COLO829 (cell line): ENCODE data around the gene FOXF1.

ENCODE experiments used
- DNase-seq: peaks from one replicate; pipeline ENCODE4 v3.0.0; 2012; ENCODE audit warnings: low spot score

The FOXF1 gene

DNA sequence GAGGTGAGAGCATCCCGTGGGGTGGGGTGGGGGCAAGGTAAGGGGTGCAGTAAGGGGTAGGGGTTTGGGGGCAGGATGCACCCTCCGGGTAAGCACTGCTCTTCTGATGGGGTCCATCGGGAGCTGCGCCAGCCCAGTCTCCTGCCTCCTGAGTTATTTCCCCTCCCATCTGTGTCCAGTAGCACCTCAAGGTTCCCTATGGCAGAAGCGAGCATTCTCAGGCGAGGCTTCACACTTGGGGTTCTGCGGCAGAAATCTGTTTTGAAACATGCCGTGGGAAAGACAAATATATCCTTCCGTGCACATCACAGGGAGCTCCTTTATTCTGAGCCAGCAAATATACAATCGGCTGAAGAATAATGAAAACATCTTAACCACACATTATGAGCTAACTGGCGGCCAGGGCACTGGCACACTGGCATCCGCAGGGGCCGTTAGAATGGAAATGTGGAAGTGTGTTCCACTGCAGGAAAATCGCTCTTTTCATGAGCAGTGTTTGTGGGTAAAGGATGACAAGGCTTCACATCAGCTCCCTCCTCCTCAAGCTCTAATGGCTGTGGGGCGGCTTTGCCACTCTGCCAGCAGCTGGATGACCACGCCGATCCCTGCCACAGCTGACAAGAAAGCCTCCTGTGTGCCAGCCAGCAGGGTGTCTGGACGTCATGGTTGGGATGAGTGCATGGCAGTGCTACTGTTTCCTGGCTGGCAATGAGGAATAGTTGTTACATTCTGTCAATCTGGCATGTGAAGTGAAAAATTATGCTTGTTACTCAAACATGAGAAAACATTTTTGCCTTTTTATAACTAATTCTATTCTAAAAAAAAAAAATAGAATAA, 24.7 kb downstream of the FOXF1 start:
- no peak for DNase-seq

DNA sequence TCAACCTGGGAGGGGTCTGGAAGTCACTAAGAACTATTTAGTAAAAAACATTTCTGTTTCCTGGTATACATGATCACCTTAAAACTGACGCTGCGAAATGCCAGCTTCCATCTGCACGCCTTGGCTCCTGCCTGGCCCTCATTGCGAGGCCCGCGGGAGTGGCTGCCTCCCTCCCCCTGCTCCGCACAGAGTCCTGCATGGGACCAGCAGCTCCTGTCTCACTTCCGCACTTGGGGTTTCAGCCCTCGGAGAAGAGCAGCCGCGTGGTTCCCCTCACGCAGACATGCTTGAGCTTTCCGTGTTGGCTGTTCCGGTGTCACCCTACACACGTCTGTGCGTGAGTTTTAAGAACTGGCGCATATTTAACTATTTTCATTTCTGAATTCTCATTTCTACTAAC, 26.3 kb downstream of the FOXF1 start:
- DNase-seq, result no peak

DNA sequence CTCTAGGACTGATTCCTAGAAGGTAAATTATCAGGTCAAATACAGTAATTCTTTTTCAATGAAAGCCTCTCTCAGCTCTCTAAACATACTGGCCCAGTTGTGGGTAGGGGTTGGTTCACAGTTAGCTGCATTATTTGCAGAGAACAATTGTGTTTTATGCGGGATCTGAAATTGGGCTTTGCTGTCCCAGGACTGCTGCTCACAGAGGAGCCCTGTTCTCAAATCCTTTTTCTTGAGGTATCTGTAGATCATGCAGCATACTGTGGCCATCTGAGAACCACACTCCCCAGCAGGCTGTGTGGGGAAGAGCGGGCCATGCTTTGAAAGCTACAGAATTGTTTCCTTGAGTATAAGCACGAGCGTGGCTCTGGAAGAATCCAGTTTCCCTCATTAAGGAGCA, 27.2 kb downstream of the FOXF1 start:
- no peak for DNase-seq

DNA sequence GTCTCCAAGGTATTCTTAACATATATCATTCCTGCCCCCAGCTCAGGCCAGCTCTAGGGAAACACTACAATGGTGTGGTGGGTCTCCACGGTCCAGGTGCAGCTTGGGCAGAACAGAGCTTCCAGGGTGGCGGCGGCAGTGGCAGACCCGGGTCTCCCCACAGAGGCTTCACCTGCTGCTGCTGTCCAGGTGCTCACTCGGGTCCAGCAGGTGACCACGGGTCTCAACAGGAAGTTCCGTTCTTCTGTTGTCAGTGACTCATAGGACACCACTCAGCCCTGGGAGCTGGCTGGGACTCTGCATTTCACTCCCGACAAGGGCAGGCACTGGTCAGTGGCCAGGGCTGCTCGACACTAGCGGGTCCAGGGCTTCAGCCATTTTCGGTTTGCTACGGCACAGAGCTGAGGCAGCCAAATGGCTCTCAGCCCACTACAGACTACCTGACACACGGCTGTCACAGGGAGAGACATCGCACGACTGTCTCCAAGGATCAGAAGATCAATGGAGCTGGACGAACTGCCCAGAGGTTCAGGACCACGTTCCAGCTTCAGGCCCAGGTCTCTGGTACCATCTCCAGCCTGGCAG, 28.0 kb downstream of the FOXF1 start:
- DNase-seq, result no peak

DNA sequence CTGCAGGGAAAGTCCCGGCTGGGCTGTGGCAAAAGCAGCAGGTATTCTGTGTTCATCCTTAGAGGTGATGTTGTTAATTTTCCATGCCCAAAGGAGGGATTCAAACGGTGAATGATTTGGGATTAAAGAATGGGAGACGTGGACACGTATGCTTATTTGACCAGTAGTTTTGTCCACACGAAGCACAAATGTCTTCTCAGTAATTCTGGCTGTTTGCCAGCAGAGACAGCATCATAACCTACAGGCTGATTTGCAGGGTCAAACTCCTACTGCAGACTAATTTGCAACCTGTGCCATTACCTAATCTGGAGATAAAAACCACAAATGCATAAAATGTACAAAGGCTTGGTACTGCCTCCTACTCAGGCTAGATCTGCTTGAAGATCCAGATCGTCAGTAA, 30.6 kb downstream of the FOXF1 start:
- no peak for DNase-seq

DNA sequence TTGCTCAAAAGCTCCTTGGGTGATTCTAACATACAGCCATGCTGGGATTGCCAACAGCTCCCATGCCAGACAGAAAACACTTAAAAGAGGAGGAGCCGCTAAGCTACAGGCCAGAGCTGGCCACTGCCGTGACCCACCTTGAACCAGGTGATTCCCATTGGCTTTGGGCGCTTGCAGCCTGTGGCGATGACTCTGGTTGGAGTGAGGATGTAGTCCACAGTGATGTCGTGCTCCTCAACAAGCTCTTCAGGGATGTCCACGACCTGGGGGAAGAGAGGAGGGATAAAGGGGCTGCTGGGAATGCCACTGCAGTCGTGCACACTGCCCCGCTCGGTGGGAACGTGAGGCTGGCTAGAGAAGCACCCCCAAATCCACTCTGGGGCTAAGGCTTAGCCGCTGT, 31.2 kb downstream of the FOXF1 start:
- no peak for DNase-seq

DNA sequence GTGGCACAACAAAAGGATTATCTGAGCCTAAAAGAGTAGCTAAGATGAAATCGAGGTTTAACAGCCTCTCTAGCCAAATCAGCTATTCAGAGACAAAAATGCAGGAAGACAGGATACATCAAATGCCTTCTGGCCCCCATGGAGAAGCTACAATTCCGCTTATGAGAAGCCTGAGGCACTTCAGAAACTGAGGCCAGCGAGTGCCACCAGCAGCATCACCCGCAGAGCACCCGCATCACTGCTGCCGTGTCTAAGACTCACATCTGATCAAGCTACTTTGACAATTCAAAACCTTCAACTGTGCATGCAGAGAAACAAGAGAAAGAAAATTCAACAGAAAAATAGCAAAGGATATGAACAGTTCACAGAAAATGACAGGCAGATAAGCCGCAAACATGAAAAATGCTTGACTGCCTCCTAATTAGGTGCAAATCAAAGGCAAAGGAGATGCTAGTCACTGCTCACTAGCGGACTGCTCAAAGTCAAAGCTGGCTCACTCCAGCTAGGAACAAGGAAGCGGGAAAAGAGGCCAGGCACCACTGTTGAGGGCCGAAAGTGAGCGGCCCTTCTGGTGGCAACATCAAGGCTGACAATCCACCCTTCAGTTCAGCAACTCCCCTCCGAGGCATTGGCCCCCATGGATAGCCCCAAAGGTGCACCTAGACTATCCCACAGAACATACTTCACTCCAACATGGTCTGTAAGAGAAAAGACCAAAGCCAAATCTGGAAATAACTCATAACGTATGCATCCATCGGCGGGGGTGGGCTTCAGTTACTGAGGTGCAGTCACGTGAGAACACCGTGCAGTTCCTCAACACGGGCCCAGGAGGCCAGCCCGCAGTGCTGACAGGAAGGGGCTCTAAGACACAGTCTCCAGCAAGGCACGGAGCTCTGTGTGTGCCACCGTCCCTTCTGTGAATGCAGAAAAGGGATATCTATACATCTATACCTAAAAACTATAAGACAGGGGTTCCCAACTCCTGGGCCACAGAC, 32.7 kb downstream of the FOXF1 start:
- no peak for DNase-seq

DNA sequence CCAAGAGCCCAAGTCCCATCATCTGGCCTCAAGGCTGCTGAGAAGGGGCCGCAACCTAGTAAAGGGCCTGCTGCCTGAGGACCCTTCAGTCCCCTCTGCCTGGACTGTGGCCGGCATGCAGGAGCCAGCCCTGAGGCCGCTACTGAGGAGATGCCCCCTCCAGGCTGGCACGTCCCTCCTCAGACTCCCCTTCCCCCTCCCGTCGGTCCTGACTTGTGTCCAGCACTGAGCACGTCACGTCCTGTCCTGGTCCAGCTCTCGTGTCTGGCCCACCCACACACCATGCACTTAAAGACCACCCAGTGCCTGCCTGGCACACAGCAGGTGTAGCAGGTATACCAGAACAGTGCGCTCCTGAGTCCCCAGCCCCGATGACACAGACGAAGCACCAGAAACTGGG, 35.2 kb downstream of the FOXF1 start:
- no peak for DNase-seq

DNA sequence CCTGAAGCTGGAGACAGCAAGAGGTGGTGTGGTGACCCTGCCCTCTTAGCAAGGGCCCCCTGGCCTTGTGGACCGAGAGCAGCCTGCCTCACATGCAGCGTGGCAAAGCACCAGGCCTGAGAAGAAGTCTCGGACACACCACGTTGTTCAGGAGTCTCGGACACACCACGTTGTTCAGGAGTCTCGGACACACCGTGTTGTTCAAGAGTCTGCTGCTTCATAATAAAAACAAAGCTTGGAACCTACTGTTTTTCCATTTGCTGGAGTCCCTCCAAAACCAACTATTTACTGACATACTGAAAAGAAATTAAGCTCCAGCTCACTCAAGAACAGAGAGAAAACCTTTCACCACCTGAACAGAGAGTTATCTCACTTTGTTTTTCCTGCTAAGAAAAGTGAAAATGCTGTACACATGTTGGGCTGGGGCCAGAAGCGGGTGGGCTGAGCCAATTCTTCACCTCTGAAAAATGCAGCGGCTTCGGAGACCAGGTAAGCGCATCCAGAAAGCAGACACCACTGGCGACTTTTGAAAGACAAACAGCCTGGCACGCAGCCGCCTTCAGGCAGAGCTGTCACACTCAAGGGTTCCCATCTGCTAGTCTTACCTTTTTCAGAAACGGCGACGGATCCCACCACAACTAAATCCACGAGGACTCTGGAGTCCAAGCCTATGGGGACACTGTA, 35.8 kb downstream of the FOXF1 start:
- DNase-seq, result no peak

DNA sequence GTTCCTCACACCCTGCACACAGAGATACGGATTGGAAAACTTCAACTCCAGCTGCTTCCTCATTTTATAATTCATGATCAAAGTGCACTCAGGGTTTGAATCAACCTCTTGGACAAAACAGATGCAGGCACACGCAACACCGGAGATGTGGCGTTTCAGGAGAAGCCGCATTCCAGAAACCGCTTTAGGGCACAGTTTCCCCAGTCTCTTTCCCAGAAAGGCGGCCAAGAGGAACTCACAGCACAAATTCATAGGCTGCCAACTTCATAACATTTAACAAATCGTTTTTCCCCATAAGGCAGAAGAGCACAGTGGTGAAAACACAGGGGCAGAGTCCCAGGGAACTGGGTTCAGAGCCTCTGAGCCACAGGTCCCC, 36.3 kb downstream of the FOXF1 start:
- DNase-seq, result no peak

DNA sequence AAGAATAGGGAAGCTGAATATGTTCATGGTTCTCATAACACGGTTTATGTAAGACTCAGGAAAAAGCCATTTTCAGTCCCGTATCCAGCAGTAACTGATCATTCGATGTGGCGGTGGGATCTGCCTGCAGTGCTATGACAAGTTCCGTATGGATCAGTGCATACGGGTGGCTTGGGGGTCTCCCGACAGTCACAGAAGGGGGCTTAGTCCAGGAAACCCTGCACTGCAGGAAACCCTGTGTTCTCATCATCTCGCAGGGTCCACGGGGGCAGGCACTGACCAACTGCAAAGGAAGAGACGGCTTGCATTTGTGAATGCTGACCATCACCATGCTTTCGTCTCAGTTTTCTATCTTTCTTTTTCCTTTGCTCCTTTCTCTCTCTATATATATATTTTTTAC, 37.0 kb downstream of the FOXF1 start:
- DNase-seq, result no peak

DNA sequence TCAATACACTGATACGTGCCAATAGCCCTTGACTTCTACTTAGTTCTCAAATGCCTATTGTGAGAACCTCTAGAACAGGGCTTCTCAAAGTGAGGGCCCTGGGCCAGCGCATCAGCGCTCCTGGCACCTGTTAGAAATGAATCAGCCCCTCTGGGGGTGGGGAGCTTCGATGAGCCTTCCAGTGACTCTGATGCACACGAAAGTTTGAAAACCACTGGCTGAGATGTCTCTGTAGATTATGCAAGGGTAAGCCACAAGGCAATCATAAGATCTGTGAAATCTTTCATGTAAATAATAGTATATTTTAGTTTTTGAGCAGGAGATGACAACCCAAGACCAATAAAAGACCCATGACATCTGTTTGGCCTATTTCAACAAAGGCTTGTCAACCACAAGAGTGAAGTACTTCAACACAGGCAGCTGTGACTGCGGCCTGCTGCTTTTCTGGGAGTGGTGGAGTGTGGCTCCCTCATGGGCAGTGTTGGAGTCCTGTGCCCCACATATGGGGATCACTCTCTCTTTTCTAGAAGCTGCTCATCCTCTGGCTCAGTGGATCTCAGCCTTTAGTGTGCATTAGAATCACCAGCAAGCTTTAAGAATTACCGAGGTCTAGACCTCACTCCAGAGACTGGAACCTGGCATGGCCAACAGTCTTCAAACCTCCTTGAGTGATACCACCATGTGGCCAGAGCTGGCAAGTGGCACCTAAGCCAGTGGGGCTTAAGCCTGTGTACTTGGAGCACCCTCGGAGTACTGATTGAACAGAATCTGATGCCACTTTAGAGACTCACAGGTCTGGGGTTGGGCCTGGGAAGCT, 39.0 kb downstream of the FOXF1 start:
- no peak for DNase-seq

DNA sequence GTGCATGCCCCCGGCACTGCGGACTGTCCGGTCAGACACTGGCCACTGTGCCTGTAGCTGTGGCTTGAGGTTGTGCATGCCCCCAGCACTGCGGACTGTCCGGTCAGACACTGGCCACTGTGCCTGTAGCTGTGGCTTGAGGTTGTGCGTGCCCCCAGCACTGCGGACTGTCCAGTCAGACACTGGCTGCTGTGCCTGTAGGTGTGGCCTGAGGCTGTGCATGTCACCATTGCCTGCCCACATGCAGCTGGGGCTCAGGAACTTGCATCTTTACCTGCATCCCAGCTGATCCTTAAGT, 39.5 kb downstream of the FOXF1 start:
- DNase-seq, result no peak

DNA sequence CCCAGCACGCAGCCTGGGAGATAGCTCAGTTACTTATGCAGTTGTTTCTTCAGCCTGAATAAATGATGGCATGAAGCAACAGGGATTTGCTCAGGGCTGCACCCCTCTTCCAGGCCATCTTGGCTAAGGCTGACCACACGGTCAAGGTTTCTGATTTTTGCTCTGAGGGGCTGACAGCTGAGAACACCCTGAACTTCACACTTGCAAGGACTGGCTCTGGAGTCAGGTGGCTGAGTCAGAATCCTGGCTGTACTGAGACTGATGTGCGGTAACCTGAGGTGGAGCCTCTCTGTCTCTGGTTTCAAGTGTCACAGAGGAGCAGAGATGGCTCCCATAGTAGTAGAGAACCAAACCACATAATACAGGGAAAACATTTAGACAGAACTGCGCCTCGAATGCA, 40.0 kb downstream of the FOXF1 start:
- no peak for DNase-seq

DNA sequence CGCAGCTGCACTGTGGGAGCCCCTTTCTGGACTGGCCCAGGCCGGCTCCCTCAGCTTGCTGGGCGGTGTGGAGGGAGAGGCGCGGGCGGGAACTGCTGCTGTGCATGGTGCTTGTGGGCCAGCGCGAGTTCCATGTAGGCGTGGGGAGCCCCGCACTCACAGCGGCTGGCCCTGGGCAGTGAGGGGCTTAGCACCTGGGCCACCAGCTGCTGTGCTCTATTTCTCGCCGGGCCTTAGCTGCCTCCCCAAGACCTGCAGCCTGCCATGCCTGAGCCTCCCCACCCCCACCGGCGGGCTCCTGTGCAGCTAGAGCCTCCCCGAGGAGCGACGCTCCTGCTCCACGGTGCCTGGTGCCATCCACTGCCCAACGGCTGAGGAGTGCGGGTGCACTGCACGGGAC, 43.0 kb downstream of the FOXF1 start:
- DNase-seq, result no peak

DNA sequence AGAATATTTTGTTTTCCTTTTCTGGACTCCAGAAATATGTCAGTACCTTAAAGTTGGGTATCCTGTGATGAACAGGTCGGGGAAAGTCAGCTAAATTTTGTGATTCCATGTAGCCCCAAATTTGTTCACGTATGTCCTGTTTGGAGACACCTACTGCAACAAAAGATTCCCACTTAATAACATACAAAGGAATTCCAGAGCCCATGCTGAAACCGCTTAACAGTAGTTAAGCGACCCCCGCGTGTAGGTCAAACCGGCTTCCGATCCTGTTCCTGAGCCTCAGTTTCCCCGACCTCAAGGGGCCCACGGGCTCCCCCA, 44.2 kb downstream of the FOXF1 start:
- DNase-seq, result no peak

DNA sequence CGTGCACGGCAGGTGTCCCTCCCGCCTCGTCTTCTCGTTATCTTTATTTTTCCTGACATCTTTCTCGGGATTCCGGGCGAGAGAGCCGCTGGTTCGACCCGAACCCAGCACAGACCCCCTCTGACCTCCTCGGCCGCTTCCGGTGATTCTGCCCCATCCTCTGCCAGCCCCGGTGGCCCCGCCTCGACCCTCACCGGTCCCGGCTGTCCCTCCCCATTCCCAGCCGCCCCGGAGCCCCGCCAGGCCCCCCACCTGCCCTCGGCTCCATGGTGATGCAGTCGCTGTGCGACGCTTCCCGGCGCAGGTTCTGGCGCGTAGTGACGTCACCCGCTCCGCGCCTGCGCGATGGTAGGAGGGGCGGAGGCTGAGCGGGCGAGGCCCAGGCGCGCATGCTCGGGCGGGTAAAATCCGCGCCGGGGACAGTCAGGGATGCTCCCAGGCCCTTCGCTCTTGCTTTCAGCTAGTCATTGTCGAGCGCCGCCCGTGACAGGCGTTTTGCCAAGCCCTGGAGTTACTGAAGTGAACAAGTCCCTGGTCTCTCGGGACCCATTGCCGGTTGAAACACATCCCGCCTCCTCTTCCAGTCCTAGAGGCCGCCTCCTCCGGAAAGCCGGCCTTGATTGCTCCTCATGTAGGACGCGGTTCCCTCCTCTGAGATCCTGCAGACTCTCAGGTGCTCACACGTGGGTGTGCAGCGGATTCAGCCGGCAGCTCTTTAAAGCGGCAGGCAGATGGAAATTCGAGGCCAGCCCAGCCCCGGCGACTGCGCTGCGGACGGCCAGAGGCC, 44.8 kb downstream of the FOXF1 start, which contains the start of gene MTHFSD:
Gene MTHFSD, minus strand, starts transcription at position 319 of the 787 bp plus-strand sequence. Its CDS starts 51 bp downstream, at position 268.
- peak; percentile 90 for DNase-seq

DNA sequence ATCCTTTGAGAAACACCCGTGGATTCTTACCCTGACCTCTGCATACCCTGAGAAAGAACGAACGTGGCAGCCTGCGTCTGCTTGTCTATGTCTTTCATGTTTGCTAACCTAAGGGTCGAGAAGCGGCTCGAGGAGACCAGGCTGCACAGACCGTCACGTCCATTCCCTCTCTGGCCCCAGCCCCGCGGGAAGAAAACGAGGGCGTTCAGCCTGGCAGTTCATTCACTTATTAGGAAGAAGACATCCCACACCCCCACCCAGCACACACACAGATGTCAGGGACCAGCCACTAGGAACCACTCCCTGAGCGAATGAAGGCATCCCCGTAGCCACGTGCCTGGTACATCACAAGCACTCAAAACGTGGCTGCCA, 45.4 kb downstream of the FOXF1 start:
- no peak for DNase-seq

DNA sequence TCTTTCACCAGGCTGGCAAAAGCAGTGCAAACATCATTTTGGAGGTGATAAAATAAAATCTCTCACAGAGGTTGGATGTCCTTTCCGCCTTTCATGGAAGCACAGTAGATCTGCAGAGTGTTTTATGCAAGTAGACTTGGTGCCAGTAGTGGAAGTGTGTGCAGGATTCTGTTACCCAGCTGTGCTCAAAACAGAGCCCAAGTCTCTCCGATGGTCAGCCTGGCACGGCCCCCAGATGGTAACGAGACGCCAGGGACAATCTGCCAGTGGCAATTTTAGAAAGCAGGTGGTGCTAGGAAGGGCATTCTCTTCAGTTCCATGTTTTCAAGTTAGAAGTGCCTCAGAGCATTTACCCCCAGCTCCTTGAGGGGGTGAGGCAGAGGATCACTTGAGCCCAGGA, 46.2 kb downstream of the FOXF1 start:
- no peak for DNase-seq

DNA sequence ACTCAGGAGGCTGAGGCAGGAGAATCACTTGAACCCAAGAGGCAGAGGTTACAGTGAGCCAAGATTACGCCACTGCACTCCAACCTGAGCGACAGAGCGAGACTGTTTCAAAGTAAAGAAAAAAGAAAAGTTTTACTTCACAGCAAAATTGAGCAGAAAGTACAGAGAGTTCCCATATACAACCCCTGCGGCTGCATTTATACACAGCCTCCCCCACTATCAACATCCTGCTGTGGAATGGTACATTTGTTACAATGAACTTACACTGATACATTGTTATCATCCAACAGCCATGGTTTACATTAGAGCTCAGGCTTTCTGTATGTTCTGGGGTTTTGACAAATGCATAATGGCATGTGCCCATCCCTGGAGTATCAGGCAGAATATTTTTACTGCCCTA, 47.3 kb downstream of the FOXF1 start:
- no peak for DNase-seq
